A673 (cell line): ENCODE data around the gene BCR. TPM values are rescaled to one million over a fixed set of nuclear protein-coding genes. Genes with fewer than 3 reads are reported as not detected.

ENCODE experiments used
- BruUV-seq: library from RNA; stranded (reverse); fragments of 400-500 nt; replicated peaks from 2 replicates; lab custom pipeline; 2021; lab: Mats Ljungman, UMichigan
- CTCF ChIA-PET: fragments of 300-600 bp; sonication (Branson Sonifier 250); formaldehyde crosslinking; loops from one replicate; lab custom pipeline; 2022; ENCODE audit warnings: antibody characterized with exemption; lab: Charles Lee
- POLR2A ChIA-PET: fragments of 300-600 bp; sonication (Branson Sonifier 250); formaldehyde crosslinking; loops from one replicate; lab custom pipeline; 2022; ENCODE audit warnings: antibody characterized with exemption; ENCODE audit not compliant: low non-redundant PET; lab: Charles Lee
- DNase-seq: peaks from one replicate; pipeline ENCODE4 v3.0.0-alpha.2; 2015; ENCODE audit warnings: low spot score
- H3K27ac ChIP-seq: fragments of 200-600 bp; sonication (generic); 2 replicates; pipeline ENCODE4 v1.5.1; 2016; ENCODE audit warnings: mixed run types, low read depth, mild to moderate bottlenecking, mixed read lengths, antibody characterized with exemption, low read length; ENCODE audit not compliant: poor library complexity, severe bottlenecking
- H3K27me3 ChIP-seq: fragments of 200-600 bp; sonication (generic); replicated peaks from 2 replicates; pipeline ENCODE4 v1.6.1; 2017; ENCODE audit warnings: mixed run types, low read depth, mild to moderate bottlenecking, mixed read lengths, antibody characterized with exemption, low read length; ENCODE audit not compliant: insufficient read depth, poor library complexity
- H3K36me3 ChIP-seq: fragments of 200-600 bp; sonication (generic); 2 replicates; pipeline ENCODE4 v1.6.1; 2016; ENCODE audit warnings: mixed run types, mild to moderate bottlenecking, mixed read lengths, antibody characterized with exemption, low read length; ENCODE audit not compliant: insufficient read depth, poor library complexity, severe bottlenecking
- H3K4me1 ChIP-seq: fragments of 200-600 bp; sonication (generic); 2 replicates; pipeline ENCODE4 v1.6.1; 2017; ENCODE audit warnings: mixed run types, mild to moderate bottlenecking, mixed read lengths, antibody characterized with exemption, low read length; ENCODE audit not compliant: insufficient read depth, poor library complexity, severe bottlenecking
- H3K4me3 ChIP-seq: fragments of 200-600 bp; sonication (generic); 2 replicates; pipeline ENCODE4 v1.5.1; 2016; ENCODE audit warnings: low read depth, mixed run types, mild to moderate bottlenecking, mixed read lengths, low read length; ENCODE audit not compliant: poor library complexity, severe bottlenecking
- H3K9me3 ChIP-seq: fragments of 200-600 bp; sonication (generic); 2 replicates; pipeline ENCODE4 v1.6.1; 2016; ENCODE audit warnings: mixed run types, low read depth, mild to moderate bottlenecking, mixed read lengths, antibody characterized with exemption, low read length; ENCODE audit not compliant: poor library complexity, severe bottlenecking
- EZH2 ChIP-seq: fragments of 200-600 bp; sonication (generic); IDR thresholded peaks from 2 replicates; pipeline ENCODE4 v1.6.1; 2017; ENCODE audit warnings: borderline replicate concordance, low read depth, mild to moderate bottlenecking, mixed read lengths, antibody characterized with exemption, low read length; ENCODE audit not compliant: poor library complexity, severe bottlenecking
- intact Hi-C: fragments of 100-400 bp; cut with micrococcal nuclease; formaldehyde crosslinking; loops from one replicate; pipeline ENCODE4 v1.10.0; 2022; ENCODE audit not compliant: unreplicated experiment
- total RNA-seq: library from RNA; stranded (reverse); gene quantifications from 2 replicates; pipeline ENCODE4 v1.2.3, GENCODE V29; 2021
- TF ChIP-seq, protein P1 (sequence below): fragments of 300-800, 200-600 bp; sonication (generic); conservative IDR thresholded peaks from 2 replicates; pipeline ENCODE4 v1.5.1; 2017; ENCODE audit warnings: low read depth, mild to moderate bottlenecking, antibody characterized with exemption, low read length, moderate library complexity, mixed read lengths

The BCR gene
- total RNA-seq, 1 experiment from 2014 or later: 63.1 TPM

DNA sequence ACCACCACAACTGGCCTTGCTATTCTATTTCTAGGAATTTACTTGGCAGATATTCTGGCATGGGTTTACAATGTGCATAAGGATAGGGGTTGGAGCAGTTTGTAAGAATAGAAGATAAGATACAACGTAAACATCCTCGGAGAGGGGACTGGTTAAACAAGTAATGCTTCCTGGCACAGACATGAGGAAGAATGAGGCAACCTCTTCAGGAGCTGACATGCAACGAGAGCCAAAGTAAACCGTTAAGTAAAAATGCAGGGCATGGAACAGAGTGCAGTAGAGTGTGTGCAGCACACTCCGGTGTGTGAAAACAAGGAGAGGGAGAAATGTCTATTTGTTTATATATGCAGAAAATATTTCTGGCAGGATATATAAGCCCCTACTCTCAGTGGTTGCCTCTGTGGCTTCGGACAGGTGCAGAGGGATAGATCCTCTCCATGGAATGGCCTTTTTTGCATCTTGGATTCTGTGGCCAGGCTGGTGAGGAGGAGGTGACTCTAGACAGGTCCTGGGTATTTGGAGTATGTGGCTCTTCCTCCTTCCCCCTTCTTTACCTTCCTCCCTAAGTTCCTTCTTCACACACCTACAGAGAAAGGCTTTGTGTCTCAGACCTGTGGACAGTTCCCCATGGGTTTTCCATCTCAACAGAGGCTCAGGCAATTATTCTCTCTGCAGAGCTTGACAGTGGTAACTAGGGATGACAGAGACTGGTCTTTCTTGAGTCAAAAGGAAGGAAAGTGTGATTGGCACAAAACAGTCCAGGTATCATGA, 32.5 kb upstream of the BCR start:
- TF ChIP-seq EZH2: no peak
- TF ChIP-seq, protein P1, sequence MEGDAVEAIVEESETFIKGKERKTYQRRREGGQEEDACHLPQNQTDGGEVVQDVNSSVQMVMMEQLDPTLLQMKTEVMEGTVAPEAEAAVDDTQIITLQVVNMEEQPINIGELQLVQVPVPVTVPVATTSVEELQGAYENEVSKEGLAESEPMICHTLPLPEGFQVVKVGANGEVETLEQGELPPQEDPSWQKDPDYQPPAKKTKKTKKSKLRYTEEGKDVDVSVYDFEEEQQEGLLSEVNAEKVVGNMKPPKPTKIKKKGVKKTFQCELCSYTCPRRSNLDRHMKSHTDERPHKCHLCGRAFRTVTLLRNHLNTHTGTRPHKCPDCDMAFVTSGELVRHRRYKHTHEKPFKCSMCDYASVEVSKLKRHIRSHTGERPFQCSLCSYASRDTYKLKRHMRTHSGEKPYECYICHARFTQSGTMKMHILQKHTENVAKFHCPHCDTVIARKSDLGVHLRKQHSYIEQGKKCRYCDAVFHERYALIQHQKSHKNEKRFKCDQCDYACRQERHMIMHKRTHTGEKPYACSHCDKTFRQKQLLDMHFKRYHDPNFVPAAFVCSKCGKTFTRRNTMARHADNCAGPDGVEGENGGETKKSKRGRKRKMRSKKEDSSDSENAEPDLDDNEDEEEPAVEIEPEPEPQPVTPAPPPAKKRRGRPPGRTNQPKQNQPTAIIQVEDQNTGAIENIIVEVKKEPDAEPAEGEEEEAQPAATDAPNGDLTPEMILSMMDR: no peak

DNA sequence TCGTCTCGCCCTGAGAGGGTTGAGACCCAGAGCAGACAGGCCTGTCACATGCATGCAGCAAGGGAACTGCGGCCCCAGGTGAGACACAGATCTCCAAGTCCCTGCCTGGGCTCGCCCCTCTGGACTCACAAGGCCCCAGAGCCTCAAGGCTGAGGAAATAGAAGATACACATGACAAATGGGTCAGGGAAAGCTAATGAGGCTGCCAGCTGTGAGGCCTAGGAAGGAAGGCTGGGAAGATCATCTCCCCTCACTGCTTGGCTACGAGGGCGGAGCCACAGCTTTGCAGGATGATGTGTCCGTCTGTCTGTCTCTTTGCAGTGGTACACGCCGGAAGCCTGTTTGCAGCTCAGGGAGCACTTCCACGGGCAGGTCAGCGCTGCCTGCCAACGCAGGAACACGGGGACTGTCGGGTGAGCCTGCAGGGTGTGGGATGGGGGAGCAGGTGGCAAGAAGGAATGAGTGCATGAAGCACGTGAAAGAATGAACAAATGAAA, 30.5 kb upstream of the BCR start:
- H3K4me1 ChIP-seq: peaks cover 2% of the 10 kb centered on the region
- DNase-seq: no peak
- no peaks in the 10 kb centered on the region for H3K9me3 ChIP-seq
- H3K36me3 ChIP-seq: no peaks in the 10 kb centered on the region
- TF ChIP-seq, protein P1: no peak
- TF ChIP-seq EZH2: no peak
- BruUV-seq: no TSS peak
- intact Hi-C loops: no loop called here
- H3K4me3 ChIP-seq: no peak overlapping the region
- no peaks in the 10 kb centered on the region for H3K27me3 ChIP-seq
- POLR2A ChIA-PET: no interaction called here
- CTCF ChIA-PET: no interaction called here
- H3K27ac ChIP-seq: no peak overlapping the region

More for the DNA sequence above, 32.5 kb upstream of the BCR start:
- Histone ChIP-seq H3K27ac (no peak overlapping the region), H3K27me3 (no peaks in the 10 kb centered on the region), H3K36me3 (no peaks in the 10 kb centered on the region), H3K4me3 (no peak overlapping the region), H3K4me1 (peaks cover 4% of the 10 kb centered on the region), H3K9me3 (no peaks in the 10 kb centered on the region)
- no TSS peak for BruUV-seq
- ChIA-PET CTCF (interaction anchor here (2.1 kb wide), 1 partner anchor 134 kb away, joined by 5 read pairs; no protein-coding TSS in a partner anchor), POLR2A (no interaction called here)
- intact Hi-C loops: no loop called here
- DNase-seq: no peak

DNA sequence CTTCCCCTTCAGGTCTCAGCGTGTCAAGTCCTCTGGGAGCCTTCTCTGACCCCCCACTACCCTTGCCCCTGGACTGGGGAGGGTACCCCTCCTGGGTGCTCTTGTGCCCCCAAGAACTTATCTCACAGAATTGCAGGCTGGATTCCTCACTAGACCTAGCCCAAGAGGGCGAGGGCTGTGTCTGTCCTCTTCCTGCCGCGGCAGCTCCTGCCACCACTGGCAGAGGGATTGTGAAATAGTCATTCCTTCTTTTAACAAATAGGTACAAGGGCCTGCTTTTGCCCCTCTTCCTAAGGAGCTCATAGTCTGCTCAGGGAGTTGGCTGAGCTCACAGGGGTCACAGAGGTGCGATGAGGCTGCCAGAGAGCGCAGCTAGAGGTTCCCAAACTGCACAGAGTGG, 29.5 kb upstream of the BCR start:
- no peaks in the 10 kb centered on the region for H3K36me3 ChIP-seq
- TF ChIP-seq EZH2: no peak
- TF ChIP-seq, protein P1: no peak
- POLR2A ChIA-PET: no interaction called here
- H3K27ac ChIP-seq: no peak overlapping the region
- no peaks in the 10 kb centered on the region for H3K4me1 ChIP-seq
- CTCF ChIA-PET: no interaction called here
- intact Hi-C loops: no loop called here
- no peaks in the 10 kb centered on the region for H3K27me3 ChIP-seq
- no peaks in the 10 kb centered on the region for H3K9me3 ChIP-seq
- no TSS peak for BruUV-seq
- H3K4me3 ChIP-seq: no peak overlapping the region
- no peak for DNase-seq
